OCI-LY3 (cell line): ENCODE measurements around the gene BLM.

ENCODE experiments used
- CTCF ChIP-seq: fragments of 200-600, 300-600 bp; sonication (generic); IDR thresholded peaks from 2 replicates; pipeline ENCODE4 v1.5.1; 2014; ENCODE audit warnings: antibody characterized with exemption, low read length, low read depth
- EZH2phosphoT487 ChIP-seq: fragments of 200-600 bp; shearing (Covaris generic); IDR thresholded peaks from 2 replicates; pipeline ENCODE4 v1.6.1; 2018; ENCODE audit warnings: antibody characterized with exemption, mixed run types, low read depth

GRCh38 chr15:90769375-90769774, 52.2 kb downstream of the BLM start:
- TF ChIP-seq CTCF: no peak
- no peak for TF ChIP-seq EZH2phosphoT487
